ENCODE results near the gene RPL18.
A peak's percentile ranks its signal among the peaks of the same experiment; 100 is the strongest.
"Not testable (repeated sequence)": the region's sequence is repeated elsewhere in the genome, so short reads cannot be mapped to it uniquely, and the experiment has no call there.

Gene RPL18

GRCh38 chr19:48618916-48619691 lies at the start of gene RPL18, which contains the start of gene SPHK2:
Gene RPL18, minus strand, starts transcription at chr19:48619178. Its CDS starts 35 bp downstream, at chr19:48619143.
Gene SPHK2, plus strand, starts transcription at chr19:48619506. Its CDS starts 1,009 bp downstream, at chr19:48620515.
- peak; percentile 99 for DNase-seq

GRCh38 chr19:48668761-48669160 lies 49.8 kb upstream of the RPL18 start:
- DNase-seq, result no peak

GRCh38 chr19:48668332-48668731 lies 49.4 kb upstream of the RPL18 start:
- no peak for DNase-seq

GRCh38 chr19:48665786-48666185 lies 46.8 kb upstream of the RPL18 start:
- no peak for DNase-seq

GRCh38 chr19:48664476-48664875 lies 45.5 kb upstream of the RPL18 start:
- DNase-seq, result no peak

- DNase-seq, result no peak
Measured at GRCh38 chr19:48663667-48664066, 44.7 kb upstream of the RPL18 start.

- DNase-seq, result no peak
Measured at GRCh38 chr19:48661711-48662090, 42.7 kb upstream of the RPL18 start.

- peak; percentile 67 for DNase-seq
Measured at GRCh38 chr19:48660852-48661710, 42.1 kb upstream of the RPL18 start.

GRCh38 chr19:48659768-48660167 lies 40.8 kb upstream of the RPL18 start:
- DNase-seq, result no peak

GRCh38 chr19:48658483-48658882 lies 39.5 kb upstream of the RPL18 start:
- no peak for DNase-seq

- DNase-seq, result not testable (repeated sequence)
Measured at GRCh38 chr19:48657828-48658227, 38.9 kb upstream of the RPL18 start.

- DNase-seq, result no peak
Measured at GRCh38 chr19:48656840-48657474, 38.0 kb upstream of the RPL18 start.

- peak; percentile 74 for DNase-seq
Measured at GRCh38 chr19:48654299-48655059, 35.5 kb upstream of the RPL18 start.

GRCh38 chr19:48651683-48652048 lies 32.7 kb upstream of the RPL18 start:
- no peak for DNase-seq

- DNase-seq, result no peak
Measured at GRCh38 chr19:48650974-48651682, 32.1 kb upstream of the RPL18 start.

GRCh38 chr19:48648134-48648533 lies 29.2 kb upstream of the RPL18 start:
- no peak for DNase-seq

- no peak for DNase-seq
Measured at GRCh38 chr19:48646722-48647216, 27.8 kb upstream of the RPL18 start.

- peak; percentile 92 for DNase-seq
Measured at GRCh38 chr19:48646001-48646721, 27.2 kb upstream of the RPL18 start, which contains the start of gene CA11. Gene CA11, minus strand, starts transcription at chr19:48646187. Its CDS starts 555 bp downstream, at chr19:48645632.

- DNase-seq, result no peak
Measured at GRCh38 chr19:48645620-48646000, 26.6 kb upstream of the RPL18 start.

GRCh38 chr19:48644839-48645619 lies 26.1 kb upstream of the RPL18 start:
- peak; percentile 76 for DNase-seq

All from left hindlimb (tissue), 1 donor.